ENCODE measurements around the gene PYGL.
A peak's percentile ranks its signal among the peaks of the same experiment; 100 is the strongest.
"Not testable (repeated sequence)": the region's sequence is repeated elsewhere in the genome, so short reads cannot be mapped to it uniquely, and the experiment has no call there.

The PYGL gene

GRCh38 chr14:50926851-50927386 is 17.4 kb downstream of the PYGL start:
- no peak for DNase-seq (ENCODE audit: low read depth)

- DNase-seq (ENCODE audit: low read depth) = no peak
These were observed 19.4 kb downstream of the PYGL start for GRCh38 chr14:50924843-50925242.

- DNase-seq (ENCODE audit: low read depth) = no peak
These were observed 20.0 kb downstream of the PYGL start for GRCh38 chr14:50924236-50924635.

GRCh38 chr14:50922803-50923202 is 21.5 kb downstream of the PYGL start:
- no peak for DNase-seq (ENCODE audit: low read depth)

- peak; percentile 84 for DNase-seq (ENCODE audit: low read depth)
These were observed 23.6 kb downstream of the PYGL start for GRCh38 chr14:50920482-50921230.

- not testable (repeated sequence) for DNase-seq (ENCODE audit: low read depth)
These were observed 24.8 kb downstream of the PYGL start for GRCh38 chr14:50919524-50919923.

- no peak for DNase-seq (ENCODE audit: low read depth)
These were observed 26.8 kb downstream of the PYGL start for GRCh38 chr14:50917449-50917848.

- no peak for DNase-seq (ENCODE audit: low read depth)
These were observed 33.5 kb downstream of the PYGL start for GRCh38 chr14:50910495-50911420.

GRCh38 chr14:50906326-50907065 is 37.8 kb downstream of the PYGL start:
- DNase-seq (ENCODE audit: low read depth) = no peak

- no peak for DNase-seq (ENCODE audit: low read depth)
These were observed 39.6 kb downstream of the PYGL start for GRCh38 chr14:50904719-50905118.

- no peak for DNase-seq (ENCODE audit: low read depth)
These were observed 42.9 kb downstream of the PYGL start for GRCh38 chr14:50901361-50901760.

- no peak for DNase-seq (ENCODE audit: low read depth)
These were observed 46.6 kb downstream of the PYGL start for GRCh38 chr14:50897658-50898175.

GRCh38 chr14:50897005-50897404 is 47.3 kb downstream of the PYGL start:
- DNase-seq (ENCODE audit: low read depth) = not testable (repeated sequence)

GRCh38 chr14:50896421-50896820 is 47.9 kb downstream of the PYGL start:
- DNase-seq (ENCODE audit: low read depth) = not testable (repeated sequence)

- DNase-seq (ENCODE audit: low read depth) = no peak
These were observed 52.0 kb downstream of the PYGL start for GRCh38 chr14:50892255-50892654.

GRCh38 chr14:50887476-50887875 is 56.8 kb downstream of the PYGL start:
- DNase-seq (ENCODE audit: low read depth) = no peak

- DNase-seq (ENCODE audit: low read depth) = no peak
These were observed 60.5 kb downstream of the PYGL start for GRCh38 chr14:50883827-50884197.

- no peak for DNase-seq (ENCODE audit: low read depth)
These were observed 61.1 kb downstream of the PYGL start for GRCh38 chr14:50882932-50883826.

- no peak for DNase-seq (ENCODE audit: low read depth)
These were observed 68.8 kb downstream of the PYGL start for GRCh38 chr14:50875359-50876070.

- DNase-seq (ENCODE audit: low read depth) = no peak
These were observed 69.5 kb downstream of the PYGL start for GRCh38 chr14:50874757-50875156.
